A549 (cell line): Measurements from ENCODE around the gene SLC32A1. TPM values are rescaled to one million over a fixed set of nuclear protein-coding genes. Genes with fewer than 3 reads are reported as not detected.

Source experiments
- ATAC-seq, 2 experiments: fragments of 200-7000 bp in 1 of 2; fragments of >200 bp in 1 of 2; cut with Nextera tagmentation in 1 of 2; cut with Tn5 transposase in 1 of 2; 3 replicates each; pipeline versions ENCODE4 v1.8.0 to v1.9.1; 2018 to 2020; ENCODE audit warnings: mild to moderate bottlenecking in 1 of 2, moderate library complexity in 1 of 2
- CTCF ChIA-PET: fragments of 300-600 bp; sonication (Branson Sonifier 250); formaldehyde crosslinking; extraction: SDS; loops from one replicate; lab custom pipeline; 2021; ENCODE audit warnings: antibody characterized with exemption, inconsistent platforms; lab: Yijun Ruan, JAX
- POLR2A ChIA-PET: fragments of 350-600 bp; formaldehyde crosslinking; extraction: SDS; loops from one replicate; lab custom pipeline; 2021; ENCODE audit warnings: antibody characterized with exemption, inconsistent platforms; lab: Yijun Ruan, JAX
- DNase-seq, 2 experiments: peaks; one replicate each; pipeline versions ENCODE4 v3.0.0 to v3.0.0-alpha.2; 2011 to 2016; ENCODE audit warnings: low read depth in 1 of 2, low spot score in 1 of 2
- FAIRE-seq: peaks from 2 replicates; lab custom pipeline; 2011; peaks lifted over from hg19 to GRCh38; lab: Jason Lieb, UNC
- H3K27ac ChIP-seq, 2 experiments: fragments of >200 bp; sonication (Bioruptor Twin); formaldehyde crosslinking; 3 replicates each; pipeline ENCODE4 v1.5.1; 2016 to 2017
- H3K4me1 ChIP-seq: fragments of >200 bp; sonication (Bioruptor Twin); formaldehyde crosslinking; 3 replicates; pipeline ENCODE4 v1.6.1; 2016
- H3K4me2 ChIP-seq: fragments of >200 bp; sonication (Bioruptor Twin); formaldehyde crosslinking; 3 replicates; pipeline ENCODE4 v1.6.1; 2016
- H3K4me3 ChIP-seq: fragments of >200 bp; sonication (Bioruptor Twin); formaldehyde crosslinking; 3 replicates; pipeline ENCODE4 v1.5.1; 2016
- H3K9me3 ChIP-seq: fragments of >200 bp; sonication (Bioruptor Twin); formaldehyde crosslinking; 3 replicates; pipeline ENCODE4 v1.6.1; 2016
- BCL3 ChIP-seq: fragments of >200 bp; sonication (Bioruptor Twin); formaldehyde crosslinking; IDR thresholded peaks from 3 replicates; pipeline ENCODE4 v1.6.1; 2016
- CHD2 ChIP-seq: fragments of 150-350 bp; IDR thresholded peaks from 2 replicates; pipeline ENCODE4 v1.6.1; 2014; ENCODE audit warnings: low read length; ENCODE audit not compliant: partially characterized antibody
- EP300 ChIP-seq, 2 experiments: fragments of >200 bp; sonication (Bioruptor Twin); formaldehyde crosslinking; IDR thresholded peaks; 2 replicates in 1 of 2; 3 replicates in 1 of 2; pipeline ENCODE4 v1.6.1; 2016 to 2017
- FOXS1 ChIP-seq: fragments of 250-450 bp; sonication (Bioruptor Pico); IDR thresholded peaks from 2 replicates; pipeline ENCODE4 v1.5.0; 2020; ENCODE audit warnings: mild to moderate bottlenecking, moderate library complexity
- HEYL ChIP-seq: fragments of 250-450 bp; sonication (Bioruptor Pico); IDR thresholded peaks from 2 replicates; pipeline ENCODE4 v1.8.0; 2021; ENCODE audit warnings: mild to moderate bottlenecking, moderate library complexity
- HOXB5 ChIP-seq: fragments of 250-450 bp; sonication (Bioruptor Pico); IDR thresholded peaks from 2 replicates; pipeline ENCODE4 v1.5.0; 2020; ENCODE audit warnings: mild to moderate bottlenecking, moderate library complexity
- KDM1A ChIP-seq: fragments of 200-600 bp; sonication (generic); IDR thresholded peaks from 2 replicates; pipeline ENCODE4 v1.6.1; 2016; ENCODE audit warnings: low read depth, mild to moderate bottlenecking
- MAX ChIP-seq: IDR thresholded peaks from 2 replicates; pipeline ENCODE4 v1.6.1; 2012
- MAZ ChIP-seq: fragments of 150-350 bp; IDR thresholded peaks from 2 replicates; pipeline ENCODE4 v1.6.1; 2014; ENCODE audit warnings: antibody characterized with exemption, low read depth, low read length, borderline replicate concordance
- NPAS2 ChIP-seq: fragments of 250-450 bp; sonication (Bioruptor Pico); IDR thresholded peaks from 2 replicates; pipeline ENCODE4 v1.8.0; 2022; ENCODE audit warnings: mild to moderate bottlenecking, moderate library complexity, borderline replicate concordance
- NR3C1 ChIP-seq: fragments of >200 bp; sonication (Bioruptor Twin); formaldehyde crosslinking; IDR thresholded peaks from 3 replicates; pipeline ENCODE4 v1.6.1; 2017
- PHF8 ChIP-seq: fragments of 200-600 bp; sonication (generic); IDR thresholded peaks from 2 replicates; pipeline ENCODE4 v1.6.1; 2016; ENCODE audit warnings: low read depth, mild to moderate bottlenecking, antibody characterized with exemption, moderate library complexity, borderline replicate concordance
- RARB ChIP-seq: fragments of 250-450 bp; sonication (Bioruptor Pico); IDR thresholded peaks from 2 replicates; pipeline ENCODE4 v1.8.0; 2021; ENCODE audit warnings: mild to moderate bottlenecking, moderate library complexity
- REST ChIP-seq: fragments of 200-600 bp; sonication (generic); IDR thresholded peaks from 2 replicates; pipeline ENCODE4 v1.6.1; 2016; ENCODE audit warnings: antibody characterized with exemption, mild to moderate bottlenecking, moderate library complexity
- SMC3 ChIP-seq: fragments of >200 bp; sonication (Bioruptor Twin); formaldehyde crosslinking; IDR thresholded peaks from 3 replicates; pipeline ENCODE4 v1.6.1; 2018; ENCODE audit warnings: inconsistent platforms
- SREBF2 ChIP-seq: fragments of 450-650 bp; IDR thresholded peaks from 2 replicates; pipeline ENCODE4 v1.6.1; 2014; ENCODE audit warnings: mild to moderate bottlenecking, moderate library complexity
- ZC3H11A ChIP-seq: fragments of 450-650 bp; IDR thresholded peaks from 2 replicates; pipeline ENCODE4 v1.6.1; 2014; ENCODE audit warnings: antibody characterized with exemption, mild to moderate bottlenecking
- ZFP36 ChIP-seq: fragments of 450-650 bp; IDR thresholded peaks from 2 replicates; pipeline ENCODE4 v1.6.1; 2014; ENCODE audit warnings: borderline replicate concordance; ENCODE audit not compliant: partially characterized antibody
- ZSCAN20 ChIP-seq: fragments of 250-450 bp; sonication (Bioruptor Pico); IDR thresholded peaks from 2 replicates; pipeline ENCODE4 v1.8.0; 2022; ENCODE audit warnings: mild to moderate bottlenecking, moderate library complexity
- WGBS: methylation state at CpG from one replicate; pipeline ENCODE4 v1.1.6; 2017; ENCODE audit errors: missing lambda C conversion rate; 5-methylcytosine and 5-hydroxymethylcytosine counted together
- polyA plus RNA-seq, 4 experiments: library from polyadenylated mRNA; depleted of rRNA in 3 of 4; stranded (reverse); fragments of >200 nt; fragmentation: RNase III in 1 of 4; extraction: RNeasy Plus Mini Kit Qiagen cat#74134 plus additional on column Dnase treatment in 1 of 4; gene quantifications; 2 replicates in 3 of 4; 3 replicates in 1 of 4; pipeline ENCODE4 v1.2.3, GENCODE V29; 2011 to 2017
- TF ChIP-seq, protein P1 (sequence below): IDR thresholded peaks from 2 replicates; pipeline ENCODE4 v1.6.1; 2012; ENCODE audit warnings: low read depth, borderline replicate concordance
- TF ChIP-seq, protein P2 (sequence below): fragments of 150-350 bp; IDR thresholded peaks from 2 replicates; pipeline ENCODE4 v1.6.1; 2014; ENCODE audit warnings: low read depth, mild to moderate bottlenecking, low read length
- TF ChIP-seq, protein P3 (sequence below): IDR thresholded peaks from 2 replicates; pipeline ENCODE4 v1.6.1; 2012
- TF ChIP-seq, protein P4 (sequence below): fragments of 250-450 bp; sonication (Bioruptor Pico); IDR thresholded peaks from 2 replicates; pipeline ENCODE4 v1.5.0; 2021; ENCODE audit warnings: mild to moderate bottlenecking, moderate library complexity, borderline replicate concordance

The SLC32A1 gene
- polyA plus RNA-seq, 2 of the 4 experiments (the other 2 are of a cell fraction) = not detected

DNA sequence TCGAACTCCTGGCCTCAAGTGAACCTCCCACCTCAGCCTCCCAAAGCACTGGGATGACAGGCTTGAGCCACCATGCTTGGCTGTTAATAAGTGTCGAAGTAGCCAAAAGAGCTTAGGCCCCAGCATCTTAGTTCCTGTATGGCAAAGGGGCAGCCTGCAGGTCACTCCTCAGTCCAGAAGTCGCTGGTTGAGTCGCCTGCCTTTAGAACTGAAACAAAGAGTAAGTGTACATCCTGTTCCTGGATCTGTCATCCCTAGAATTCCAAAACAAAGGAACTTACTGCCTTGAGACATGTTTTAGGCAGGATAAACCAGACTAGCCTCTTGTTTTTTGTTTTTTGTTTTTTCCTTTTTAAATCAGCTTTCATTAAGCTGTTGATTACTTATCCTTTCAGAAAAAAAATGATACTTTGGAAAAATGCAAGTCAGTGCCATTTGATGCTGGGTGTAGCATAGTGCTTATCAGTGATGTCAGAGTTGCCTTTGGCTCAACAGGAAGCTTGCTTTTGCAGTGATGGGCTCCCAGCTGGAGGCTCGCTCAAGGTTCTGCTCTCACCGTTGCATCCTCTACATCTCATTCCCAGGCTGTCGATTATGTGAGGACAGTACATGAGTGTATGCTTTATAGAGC is 33.0 kb downstream of the SLC32A1 start:
- Histone ChIP-seq H3K4me1 (no peaks in the 10 kb centered on the region), H3K27ac (no peak overlapping the region), H3K4me3 (no peak overlapping the region), H3K4me2 (no peak overlapping the region), H3K9me3 (no peaks in the 10 kb centered on the region)
- DNase-seq = no peak
- ATAC-seq = no peak
- no peak for TF ChIP-seq HEYL (CRISPR knock-in tag)
- TF ChIP-seq SREBF2 = no peak
- no peak for TF ChIP-seq REST
- TF ChIP-seq ZFP36 = no peak
- TF ChIP-seq NR3C1 = no peak
- no peak for TF ChIP-seq BCL3
- WGBS = 91% methylated on average over 7 of the region's 7 CpGs
- POLR2A ChIA-PET = no interaction called here
- CTCF ChIA-PET = interaction anchor here (0.8 to 16.3 kb wide), 5 partner anchors 9 to 112 kb away, joined by 3 to 253 read pairs (median 3); no protein-coding TSS in a partner anchor
- FAIRE-seq = no peak

DNA sequence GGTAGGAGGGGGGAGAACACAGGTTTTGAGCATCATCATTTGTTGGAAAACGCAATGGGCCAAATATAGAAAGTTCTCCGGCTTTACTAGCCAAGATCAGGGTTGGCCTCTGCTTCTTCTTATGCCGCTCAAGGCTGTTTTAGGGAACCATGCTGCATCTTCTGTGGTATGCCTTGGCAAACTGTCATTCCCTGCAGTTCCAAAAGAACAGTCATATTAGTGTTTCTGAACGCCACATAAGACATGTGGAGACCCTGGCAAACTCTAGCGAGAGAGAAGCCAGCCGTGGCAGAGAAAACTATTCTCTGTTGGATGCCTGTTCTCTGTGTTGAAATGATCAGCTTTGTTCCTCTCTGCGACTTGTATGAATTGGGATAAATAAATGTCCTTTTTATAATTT is 34.8 kb downstream of the SLC32A1 start:
- no peak overlapping the region for H3K4me2 ChIP-seq
- ChIA-PET POLR2A (no interaction called here), CTCF (interaction anchor here (1.2 to 13.5 kb wide), 7 partner anchors 9 to 134 kb away, joined by 3 to 102 read pairs (median 5); partner anchors contain the start of gene ACTR5)
- FAIRE-seq = no peak
- no peak overlapping the region for H3K27ac ChIP-seq
- 95% methylated on average over 7 of the region's 7 CpGs for WGBS
- no peak for ATAC-seq
- no peaks in the 10 kb centered on the region for H3K9me3 ChIP-seq
- no peak for DNase-seq
- H3K4me3 ChIP-seq = no peak overlapping the region
- H3K4me1 ChIP-seq = peaks cover 8% of the 10 kb centered on the region
- TF ChIP-seq, protein P1, sequence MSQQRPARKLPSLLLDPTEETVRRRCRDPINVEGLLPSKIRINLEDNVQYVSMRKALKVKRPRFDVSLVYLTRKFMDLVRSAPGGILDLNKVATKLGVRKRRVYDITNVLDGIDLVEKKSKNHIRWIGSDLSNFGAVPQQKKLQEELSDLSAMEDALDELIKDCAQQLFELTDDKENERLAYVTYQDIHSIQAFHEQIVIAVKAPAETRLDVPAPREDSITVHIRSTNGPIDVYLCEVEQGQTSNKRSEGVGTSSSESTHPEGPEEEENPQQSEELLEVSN = no peak
- TF ChIP-seq SMC3 = no peak

DNA sequence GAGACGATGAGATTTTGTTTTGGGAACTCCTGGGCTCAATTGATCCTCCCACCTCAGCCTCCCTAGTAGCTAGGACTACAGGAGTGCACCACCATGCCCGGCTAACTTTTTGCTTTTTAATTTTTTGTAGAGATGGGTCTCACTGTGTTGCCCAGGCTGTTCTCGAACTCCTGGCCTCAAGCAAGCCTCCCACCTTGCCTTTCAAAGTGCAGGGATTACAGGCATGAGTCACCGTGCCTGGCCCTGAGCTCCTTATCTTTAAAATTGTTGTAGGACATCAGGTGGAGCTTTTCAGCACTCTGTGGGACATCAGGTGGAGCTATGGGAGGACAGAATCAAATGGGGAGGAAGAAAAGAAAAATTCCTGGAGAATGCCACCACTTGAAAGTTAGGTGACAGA is 36.7 kb downstream of the SLC32A1 start:
- FAIRE-seq (no peak), DNase-seq (no peak), ATAC-seq (no peak)
- ChIA-PET POLR2A (no interaction called here), CTCF (interaction anchor here (1.6 to 13.5 kb wide), 5 partner anchors 11 to 116 kb away, joined by 3 to 102 read pairs (median 4); partner anchors contain the start of gene ACTR5)
- no peak overlapping the region for H3K4me3 ChIP-seq
- no peak overlapping the region for H3K27ac ChIP-seq
- H3K4me1 ChIP-seq = peaks cover 27% of the 10 kb centered on the region
- H3K9me3 ChIP-seq = no peaks in the 10 kb centered on the region
- 92% methylated on average over 4 of the region's 4 CpGs for WGBS
- no peak overlapping the region for H3K4me2 ChIP-seq
- TF ChIP-seq RARB (CRISPR knock-in tag) = no peak
- no peak for TF ChIP-seq EP300 (IDR thresholded peaks at IDR 0.05)
- TF ChIP-seq KDM1A = no peak
- TF ChIP-seq MAX = no peak
- TF ChIP-seq, protein P2, sequence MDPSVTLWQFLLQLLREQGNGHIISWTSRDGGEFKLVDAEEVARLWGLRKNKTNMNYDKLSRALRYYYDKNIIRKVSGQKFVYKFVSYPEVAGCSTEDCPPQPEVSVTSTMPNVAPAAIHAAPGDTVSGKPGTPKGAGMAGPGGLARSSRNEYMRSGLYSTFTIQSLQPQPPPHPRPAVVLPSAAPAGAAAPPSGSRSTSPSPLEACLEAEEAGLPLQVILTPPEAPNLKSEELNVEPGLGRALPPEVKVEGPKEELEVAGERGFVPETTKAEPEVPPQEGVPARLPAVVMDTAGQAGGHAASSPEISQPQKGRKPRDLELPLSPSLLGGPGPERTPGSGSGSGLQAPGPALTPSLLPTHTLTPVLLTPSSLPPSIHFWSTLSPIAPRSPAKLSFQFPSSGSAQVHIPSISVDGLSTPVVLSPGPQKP = no peak
- no peak for TF ChIP-seq HOXB5
- no peak for TF ChIP-seq PHF8
- no peak for TF ChIP-seq FOXS1
- TF ChIP-seq, protein P3, sequence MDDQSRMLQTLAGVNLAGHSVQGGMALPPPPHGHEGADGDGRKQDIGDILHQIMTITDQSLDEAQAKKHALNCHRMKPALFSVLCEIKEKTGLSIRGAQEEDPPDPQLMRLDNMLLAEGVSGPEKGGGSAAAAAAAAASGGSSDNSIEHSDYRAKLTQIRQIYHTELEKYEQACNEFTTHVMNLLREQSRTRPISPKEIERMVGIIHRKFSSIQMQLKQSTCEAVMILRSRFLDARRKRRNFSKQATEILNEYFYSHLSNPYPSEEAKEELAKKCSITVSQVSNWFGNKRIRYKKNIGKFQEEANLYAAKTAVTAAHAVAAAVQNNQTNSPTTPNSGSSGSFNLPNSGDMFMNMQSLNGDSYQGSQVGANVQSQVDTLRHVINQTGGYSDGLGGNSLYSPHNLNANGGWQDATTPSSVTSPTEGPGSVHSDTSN = no peak
- no peak for TF ChIP-seq SMC3
- no peak for TF ChIP-seq ZSCAN20 (CRISPR knock-in tag)
- TF ChIP-seq, protein P4, sequence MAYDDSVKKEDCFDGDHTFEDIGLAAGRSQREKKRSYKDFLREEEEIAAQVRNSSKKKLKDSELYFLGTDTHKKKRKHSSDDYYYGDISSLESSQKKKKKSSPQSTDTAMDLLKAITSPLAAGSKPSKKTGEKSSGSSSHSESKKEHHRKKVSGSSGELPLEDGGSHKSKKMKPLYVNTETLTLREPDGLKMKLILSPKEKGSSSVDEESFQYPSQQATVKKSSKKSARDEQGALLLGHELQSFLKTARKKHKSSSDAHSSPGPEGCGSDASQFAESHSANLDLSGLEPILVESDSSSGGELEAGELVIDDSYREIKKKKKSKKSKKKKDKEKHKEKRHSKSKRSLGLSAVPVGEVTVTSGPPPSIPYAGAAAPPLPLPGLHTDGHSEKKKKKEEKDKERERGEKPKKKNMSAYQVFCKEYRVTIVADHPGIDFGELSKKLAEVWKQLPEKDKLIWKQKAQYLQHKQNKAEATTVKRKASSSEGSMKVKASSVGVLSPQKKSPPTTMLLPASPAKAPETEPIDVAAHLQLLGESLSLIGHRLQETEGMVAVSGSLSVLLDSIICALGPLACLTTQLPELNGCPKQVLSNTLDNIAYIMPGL (CRISPR knock-in tag) = no peak
- no peak for TF ChIP-seq ZC3H11A
- TF ChIP-seq NPAS2 (CRISPR knock-in tag) = no peak
- no peak for TF ChIP-seq CHD2
- TF ChIP-seq HEYL (CRISPR knock-in tag) = no peak
- no peak for TF ChIP-seq MAZ
